ENCODE results near the gene ABHD11.
"Not testable (repeated sequence)": the region's sequence is repeated elsewhere in the genome, so short reads cannot be mapped to it uniquely, and the experiment has no call there.

ABHD11 gene

GRCh38 chr7:73718905-73719805 lies 19.4 kb downstream of the ABHD11 start, which contains the start of gene STX1A:
Gene STX1A (minus strand): TSS chr7:73719669. CDS start chr7:73719631, 38 bp downstream.
- peak in 1 of 2 experiments; percentile 57 for DNase-seq

DNA sequence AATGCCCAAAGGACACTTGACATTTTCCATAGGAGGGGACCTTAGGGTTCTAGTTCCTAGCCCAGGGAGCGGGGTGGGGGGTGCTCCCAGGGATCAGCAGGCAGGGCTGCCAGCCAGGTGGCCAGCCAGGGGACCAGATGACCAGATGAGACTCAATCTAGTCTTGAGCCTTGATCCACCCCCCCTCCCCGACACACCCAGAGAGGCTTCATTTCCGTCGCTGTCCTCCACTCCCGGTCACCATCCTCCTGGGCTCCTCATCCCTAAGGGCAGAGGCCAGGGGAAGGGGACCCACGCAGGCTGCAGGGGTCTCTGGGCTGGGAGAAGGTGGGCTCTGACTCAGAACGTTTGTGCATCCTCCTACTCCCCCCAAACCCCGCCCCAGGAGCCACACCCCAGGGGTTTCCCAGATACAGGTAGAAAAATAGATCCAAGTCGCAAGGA lies 20.1 kb downstream of the ABHD11 start:
- no peak for DNase-seq

- DNase-seq: no peak
Observed at GRCh38 chr7:73717991-73718405, 20.6 kb downstream of the ABHD11 start.

- DNase-seq: no peak
Observed at GRCh38 chr7:73717025-73717807, 21.4 kb downstream of the ABHD11 start.

GRCh38 chr7:73716318-73716890 lies 22.2 kb downstream of the ABHD11 start:
- DNase-seq: no peak

DNA sequence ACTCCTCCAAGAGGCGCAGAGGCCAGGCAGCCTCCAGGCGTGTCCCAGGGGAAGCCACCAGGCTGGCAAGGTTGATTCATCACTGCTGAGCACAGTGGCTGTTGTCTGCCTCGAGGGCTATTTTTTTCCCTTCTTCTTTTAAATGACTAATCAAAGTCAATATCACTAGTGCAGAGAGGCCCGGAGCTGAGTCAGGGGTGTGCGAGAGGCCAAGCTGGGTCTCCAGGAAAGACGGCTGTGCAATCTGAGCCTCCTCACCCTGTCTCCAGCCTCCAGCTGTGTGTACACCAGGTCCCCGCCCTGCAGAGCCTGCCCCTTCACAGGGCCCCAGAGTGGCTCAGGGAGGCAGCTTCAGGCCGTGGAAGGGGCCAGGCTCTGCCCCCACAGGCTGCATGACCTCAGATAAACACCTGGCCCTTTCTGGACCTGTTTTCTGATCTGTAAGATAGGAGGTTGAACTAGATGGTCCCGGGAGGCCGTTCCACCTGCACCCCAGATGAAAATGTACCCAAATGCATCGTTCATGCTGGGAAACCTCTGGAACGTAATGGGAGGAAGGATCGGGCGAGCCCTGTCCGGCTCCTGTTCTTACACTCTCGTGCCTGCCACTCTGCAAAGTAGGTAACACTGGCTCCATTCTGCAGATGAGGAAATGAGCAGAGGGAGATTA lies 22.8 kb downstream of the ABHD11 start:
- peak; percentile 83 to 90 for DNase-seq

DNA sequence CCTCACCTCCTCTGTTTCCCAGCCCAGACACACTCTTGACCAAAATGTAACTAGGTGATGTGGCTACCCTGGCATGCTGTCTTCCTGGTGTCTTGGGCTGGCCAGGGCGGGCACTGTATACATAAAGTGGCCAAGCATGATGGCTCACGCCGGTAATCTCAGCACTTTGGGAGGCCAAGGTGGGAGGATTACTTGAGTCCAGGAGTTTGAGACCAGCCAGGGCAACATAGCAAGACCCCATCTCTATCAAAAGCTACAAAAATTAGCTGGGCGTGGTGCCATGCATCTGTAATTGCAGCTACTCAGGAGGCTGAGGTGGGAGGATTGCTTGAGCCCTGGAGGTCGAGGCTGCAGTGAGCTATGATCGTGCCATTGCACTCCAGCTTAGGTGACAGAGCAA lies 25.3 kb downstream of the ABHD11 start:
- DNase-seq: not testable (repeated sequence)

GRCh38 chr7:73712773-73713172 lies 25.8 kb downstream of the ABHD11 start:
- no peak for DNase-seq

DNA sequence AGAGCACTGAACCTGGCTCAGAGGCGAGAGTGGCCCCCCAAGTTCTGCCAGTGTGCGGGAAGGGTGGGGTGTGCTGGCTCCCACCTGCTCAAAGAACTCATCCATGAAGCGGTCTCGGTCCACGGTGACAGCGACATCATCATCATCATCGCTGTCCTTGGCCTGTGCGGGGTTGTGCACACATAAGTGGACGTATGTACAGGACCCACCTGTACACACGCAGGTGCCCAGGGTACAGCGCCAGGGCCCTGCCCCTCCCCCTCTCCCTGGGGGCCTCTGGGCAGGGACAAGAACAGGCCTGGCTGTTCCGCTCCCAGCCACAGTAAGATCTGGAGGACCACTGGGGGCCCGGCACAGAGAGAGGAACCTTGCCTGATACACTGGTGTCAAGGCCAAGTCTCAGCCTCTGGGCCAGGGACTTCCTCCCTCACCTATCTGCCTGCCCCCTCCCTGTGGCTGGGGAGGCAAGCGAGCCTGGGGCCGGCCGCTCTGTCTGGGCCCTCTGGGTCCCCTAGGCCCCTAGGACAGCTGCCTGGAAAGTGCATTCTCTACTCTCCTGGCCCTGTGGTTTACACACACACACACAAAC lies 29.5 kb downstream of the ABHD11 start:
- DNase-seq: no peak

DNA sequence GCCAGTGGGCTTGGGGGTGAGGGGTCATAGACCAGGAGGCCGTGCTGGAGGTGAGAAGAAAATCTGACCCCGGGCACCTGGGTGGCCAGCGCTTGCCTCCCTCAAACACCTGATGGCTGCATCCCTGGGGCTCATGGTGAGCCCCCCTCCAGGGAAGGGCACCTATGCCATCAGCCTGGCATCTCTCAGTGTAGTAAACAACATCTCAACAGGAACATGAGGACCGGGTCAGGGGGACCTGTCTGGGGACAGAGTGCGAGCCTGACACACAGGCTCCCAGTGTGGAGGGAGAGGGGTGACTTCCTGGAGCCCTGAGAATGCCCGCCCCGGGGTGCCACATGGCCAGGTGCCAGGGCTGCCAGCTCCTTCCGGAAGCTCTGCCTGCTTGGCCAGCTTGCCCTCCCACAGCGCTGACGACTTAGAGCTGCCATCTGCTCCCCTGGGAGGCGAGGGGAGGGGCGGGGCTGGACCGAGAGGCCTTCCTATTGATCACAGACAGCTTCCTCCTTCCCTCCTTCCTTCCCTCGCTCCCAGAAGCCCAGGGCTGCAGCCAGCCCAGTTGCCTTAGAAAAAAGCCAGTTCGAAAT lies 31.5 kb downstream of the ABHD11 start:
- DNase-seq: peak; percentile 65 to 85

DNA sequence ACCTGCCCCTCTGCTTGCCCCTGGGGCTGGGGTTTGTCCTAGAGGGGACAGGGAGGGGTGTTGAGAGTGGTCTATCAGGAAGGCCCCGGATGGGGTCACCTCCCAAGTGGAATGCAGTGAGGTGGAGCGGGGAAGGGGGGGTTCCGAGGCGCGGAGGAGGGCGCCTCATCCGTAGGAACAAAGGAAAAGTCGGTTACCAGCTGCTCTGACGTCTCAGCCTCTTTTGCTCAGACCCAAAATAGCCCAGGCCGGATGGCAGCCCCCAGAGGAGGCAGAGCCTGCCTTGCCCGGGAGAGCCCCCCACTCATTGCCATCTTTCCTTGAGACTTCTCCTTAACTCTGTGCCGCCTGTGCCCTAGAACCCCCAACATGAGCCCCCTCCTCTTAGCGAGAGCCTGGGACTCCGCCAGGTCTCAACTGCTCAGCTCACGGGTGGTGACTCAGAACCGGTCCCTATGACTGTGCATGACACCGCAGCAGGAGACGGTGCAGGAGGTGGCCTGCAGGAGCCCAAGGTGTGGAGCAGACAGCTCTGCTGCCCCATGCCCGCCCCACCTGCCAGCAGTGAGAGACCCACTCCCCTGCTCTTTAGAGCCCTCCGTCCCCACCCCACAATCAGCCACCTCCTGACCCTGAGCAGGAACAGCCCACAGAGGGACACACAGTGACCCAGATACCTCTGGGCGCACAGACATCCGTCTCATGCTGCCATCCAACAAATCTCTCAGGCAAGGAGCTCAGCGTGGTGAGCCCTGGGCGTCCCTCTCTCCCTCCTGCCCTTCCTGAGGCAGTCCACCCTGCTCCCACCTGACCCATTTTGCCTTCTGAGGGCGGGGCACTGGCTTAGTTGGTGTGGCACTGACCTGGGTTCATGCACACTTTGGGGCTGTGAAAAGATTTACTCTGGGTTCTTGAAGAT lies 32.2 kb downstream of the ABHD11 start:
- no peak for DNase-seq

DNA sequence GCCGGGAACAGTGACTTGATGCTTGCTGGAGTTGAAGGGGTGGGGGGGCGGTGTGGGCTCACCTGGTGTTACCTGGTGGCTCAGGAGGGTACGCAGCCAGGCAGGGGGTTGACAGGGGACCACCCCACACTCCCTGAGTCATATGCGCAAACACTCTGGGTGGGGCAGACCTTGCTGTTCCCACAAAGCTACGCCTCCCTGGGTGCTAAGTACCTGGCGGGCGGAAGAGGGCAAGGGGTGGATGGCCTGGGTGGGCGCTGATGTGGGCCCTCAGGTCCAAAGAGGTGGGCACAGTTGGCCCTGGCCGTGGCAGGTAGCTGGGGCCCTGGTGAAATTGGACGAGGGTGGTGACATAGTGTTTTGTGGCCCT lies 33.1 kb downstream of the ABHD11 start:
- no peak for DNase-seq

DNA sequence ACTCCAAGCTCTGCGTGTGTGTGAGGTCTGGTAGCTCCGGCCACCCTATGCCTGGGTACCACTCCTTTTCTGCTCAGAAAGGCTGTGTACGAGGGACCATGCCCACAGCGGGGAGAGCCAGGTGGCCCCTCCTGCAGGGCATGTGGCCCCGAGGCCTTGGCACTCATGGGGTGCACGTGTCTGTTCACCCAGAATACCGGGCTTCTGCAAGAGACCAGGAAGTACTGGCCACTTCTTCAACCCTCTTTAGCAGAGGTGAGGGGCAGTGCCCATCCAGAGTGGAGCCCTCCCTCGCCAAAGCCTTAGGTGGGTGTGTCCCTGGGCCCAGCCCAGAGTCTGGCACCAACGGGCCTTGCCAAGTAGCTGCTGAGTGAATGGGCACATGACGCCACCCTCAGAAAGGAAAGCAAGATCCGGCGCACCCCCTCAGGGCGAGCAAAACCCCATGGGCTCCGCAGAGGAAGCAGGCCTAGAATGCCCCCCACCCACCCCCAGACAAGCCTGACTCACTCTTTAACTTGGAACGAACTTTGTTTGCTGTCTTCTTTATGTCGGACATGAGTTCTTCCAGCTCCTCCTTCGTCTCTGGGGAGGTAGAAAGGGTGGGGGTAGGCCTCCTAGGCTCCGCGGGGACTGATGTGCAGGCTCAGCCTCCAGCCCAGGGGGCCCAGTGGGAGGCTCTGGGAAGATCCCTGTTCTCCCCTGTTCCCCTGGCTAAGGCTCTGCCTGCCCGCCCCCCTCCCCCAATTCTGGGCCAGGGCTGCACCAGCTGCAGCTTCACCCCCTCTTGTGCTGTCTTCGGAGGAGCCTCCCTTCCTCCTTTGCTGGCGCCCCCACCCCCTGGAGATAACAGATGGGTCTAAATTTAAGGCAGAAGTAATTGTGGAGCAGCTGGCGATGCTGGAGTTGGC lies 33.7 kb downstream of the ABHD11 start:
- DNase-seq: no peak

GRCh38 chr7:73703757-73704639 lies 34.6 kb downstream of the ABHD11 start:
- peak in 1 of 2 experiments; percentile 22 for DNase-seq

DNA sequence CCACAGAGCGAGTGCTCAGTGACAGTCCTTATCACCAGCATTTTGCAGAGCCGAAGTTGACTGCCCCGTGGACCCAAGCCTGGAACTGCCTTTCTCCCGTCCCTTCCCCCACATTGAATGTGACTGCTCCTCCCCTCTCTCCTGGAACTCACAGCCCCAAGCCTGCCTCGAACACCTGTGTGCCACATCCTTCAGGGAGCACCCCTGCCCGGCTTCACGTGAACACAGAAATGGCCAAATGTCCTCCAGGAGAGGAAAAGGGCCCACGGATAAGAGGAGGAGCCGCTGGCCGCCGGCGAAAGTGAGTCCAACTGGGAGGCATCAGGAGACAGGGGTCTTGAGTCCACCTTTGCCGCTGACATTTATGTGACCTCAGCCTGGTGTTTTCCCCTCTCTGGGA lies 35.4 kb downstream of the ABHD11 start:
- DNase-seq: no peak

GRCh38 chr7:73702665-73703064 lies 35.9 kb downstream of the ABHD11 start:
- DNase-seq: no peak

DNA sequence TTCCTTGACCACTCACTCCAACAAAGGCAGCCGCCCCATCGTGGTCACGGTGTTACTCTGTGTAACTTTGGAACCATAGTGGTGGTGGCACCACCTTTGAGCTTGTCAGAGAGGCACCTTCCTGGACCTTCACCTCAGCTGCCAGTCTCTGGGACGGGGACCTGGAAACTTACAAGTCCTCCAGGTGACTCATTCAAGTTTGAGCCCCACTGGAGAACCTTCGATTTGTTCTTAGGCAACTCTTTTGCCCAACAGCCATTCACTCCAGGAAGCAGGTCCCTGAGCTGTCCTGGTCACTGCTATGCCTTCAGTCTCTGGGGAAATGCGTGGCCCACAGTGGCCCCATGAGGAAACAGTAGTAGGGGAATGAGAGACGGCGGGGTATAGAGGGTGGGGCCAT lies 36.4 kb downstream of the ABHD11 start:
- DNase-seq: no peak

- peak; percentile 40 to 61 for DNase-seq
Observed at GRCh38 chr7:73701357-73701995, 37.1 kb downstream of the ABHD11 start.

Measured in SHP77 (cell line).